GM23338 (cell line): ENCODE measurements around the gene DDX39A. TPM values are rescaled to one million over a fixed set of nuclear protein-coding genes. Genes with fewer than 3 reads are reported as not detected.

Experiments
- CREB1 ChIP-seq: fragments of 250-450 bp; sonication (Bioruptor Pico); IDR thresholded peaks from 2 replicates; pipeline ENCODE4 v1.5.0; 2020; ENCODE audit warnings: low read depth, mild to moderate bottlenecking, moderate library complexity
- EZH2 ChIP-seq: fragments of 200-600 bp; sonication (generic); IDR thresholded peaks from one replicate; pipeline ENCODE4 v1.8.0; 2017; ENCODE audit warnings: antibody characterized with exemption, mild to moderate bottlenecking, low read depth; ENCODE audit not compliant: unreplicated experiment
- JUNB ChIP-seq: IDR thresholded peaks from one replicate; pipeline ENCODE4 v1.6.1; 2016; ENCODE audit warnings: antibody characterized with exemption; ENCODE audit not compliant: unreplicated experiment
- NANOG ChIP-seq: IDR thresholded peaks from 2 replicates; pipeline ENCODE4 v1.6.1; 2016; ENCODE audit warnings: antibody characterized with exemption, borderline replicate concordance
- POLR2AphosphoS5 ChIP-seq: IDR thresholded peaks from 2 replicates; pipeline ENCODE4 v1.6.1; 2016; ENCODE audit warnings: antibody characterized with exemption, low read depth
- ZNF114 ChIP-seq: fragments of 250-450 bp; sonication (Bioruptor Pico); IDR thresholded peaks from 2 replicates; pipeline ENCODE4 v1.5.0; 2020; ENCODE audit warnings: mild to moderate bottlenecking, moderate library complexity
- ZNF331 ChIP-seq: fragments of 250-450 bp; sonication (Bioruptor Pico); IDR thresholded peaks from 2 replicates; pipeline ENCODE4 v1.5.0; 2020; ENCODE audit warnings: low read depth, mild to moderate bottlenecking, moderate library complexity
- ZNF462 ChIP-seq: fragments of 250-450 bp; sonication (Bioruptor Pico); IDR thresholded peaks from 2 replicates; pipeline ENCODE4 v1.5.0; 2020; ENCODE audit warnings: mild to moderate bottlenecking, moderate library complexity
- polyA plus RNA-seq: library from polyadenylated mRNA; unstranded; fragments of >200 nt; fragmentation: Nextera tagmentation; extraction: Ambion mirVana; gene quantifications from 2 replicates; pipeline ENCODE4 v1.2.1, GENCODE V29; 2016
- total RNA-seq: library from RNA; depleted of rRNA; stranded (reverse); fragments of >200 nt; shearing (Covaris generic); gene quantifications from 2 replicates; pipeline ENCODE4 v1.2.3, GENCODE V29; 2014

DDX39A gene
- total and polyA plus RNA-seq, 2 experiments from 2014 or later = 195 to 196 TPM

- TF ChIP-seq ZNF462 = no peak
- no peak for TF ChIP-seq ZNF114
- TF ChIP-seq CREB1 (CRISPR knock-in tag) = no peak
- TF ChIP-seq JUNB = no peak
- no peak for TF ChIP-seq NANOG
- TF ChIP-seq POLR2AphosphoS5 = no peak
- no peak for TF ChIP-seq ZNF331
- TF ChIP-seq EZH2 = no peak
Observed at GRCh38 chr19:14411161-14411937, 7.8 kb downstream of the DDX39A start (continued).
